GM19043 (cell line): ENCODE results near the gene ARL3.
"Not testable (repeated sequence)": the region's sequence is repeated elsewhere in the genome, so short reads cannot be mapped to it uniquely, and the experiment has no call there.

ENCODE experiments used
- ATAC-seq: cut with Tn5 transposase; IDR thresholded peaks from one replicate; pipeline ENCODE4 v1.9.1; 2021; ENCODE audit warnings: low read depth; ENCODE audit not compliant: unreplicated experiment

ARL3 gene

GRCh38 chr10:102713814-102714620 is at the start of gene ARL3:
ARL3 (minus strand) TSS chr10:102714397; CDS start chr10:102714275, 122 bp downstream.
- peak; percentile 81 for ATAC-seq

DNA sequence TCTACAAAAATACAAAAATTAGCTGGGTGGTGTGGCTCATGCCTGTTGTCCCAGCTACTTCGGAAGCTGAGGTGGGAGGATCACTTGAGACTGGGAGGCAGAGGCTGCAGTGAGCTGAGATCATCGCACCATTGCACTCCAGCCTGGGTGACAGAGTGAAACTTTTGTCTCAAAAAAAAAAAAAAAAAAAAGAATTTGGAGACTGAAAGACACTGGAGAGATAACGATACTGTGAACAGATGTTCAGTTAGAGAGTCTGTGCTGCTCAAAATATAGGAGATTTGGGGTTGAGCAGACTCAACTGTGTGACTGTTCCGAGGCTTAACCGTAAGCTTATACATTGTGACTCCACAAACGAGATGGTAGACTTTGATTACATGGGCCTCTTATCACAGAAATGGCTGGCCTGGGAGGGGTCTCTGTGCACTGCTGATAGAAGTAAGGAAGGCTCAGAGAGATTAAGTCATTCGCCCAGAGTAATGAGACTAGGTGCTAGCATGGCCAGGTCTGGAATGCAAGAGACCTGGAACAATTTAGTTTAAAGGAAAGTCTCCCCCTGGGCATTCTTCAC is 48.9 kb upstream of the ARL3 start:
- no peak for ATAC-seq

DNA sequence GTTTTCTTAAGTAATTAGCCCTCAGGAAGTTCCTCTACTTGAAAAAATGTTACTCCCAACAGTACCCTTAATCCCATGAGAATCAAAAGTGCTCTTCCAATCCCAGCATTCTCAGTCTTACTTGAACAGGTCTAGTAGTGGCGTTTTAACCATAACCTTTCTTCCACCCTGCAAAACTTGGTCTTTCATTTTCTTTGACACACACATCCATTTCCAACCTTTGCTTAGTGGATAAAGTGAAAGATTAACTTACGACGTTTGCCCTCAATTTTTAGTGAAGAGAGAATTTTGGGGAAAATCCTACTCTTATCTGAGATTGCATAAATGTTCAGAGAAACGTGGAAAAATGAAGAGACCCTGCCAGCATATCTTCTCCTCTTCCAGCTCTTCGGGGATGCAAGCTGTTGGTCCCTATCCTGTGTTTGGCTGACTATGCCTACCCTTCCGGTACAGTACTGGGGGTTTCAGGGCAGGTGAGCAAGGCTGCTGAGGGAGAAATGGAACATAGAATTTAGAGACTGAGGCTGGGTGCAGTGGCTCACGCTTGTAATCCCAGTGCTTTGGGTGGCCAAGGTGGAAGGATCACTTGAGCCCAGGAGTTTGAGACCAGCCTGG is 48.3 kb upstream of the ARL3 start:
- no peak for ATAC-seq

GRCh38 chr10:102761981-102762380 is 47.8 kb upstream of the ARL3 start:
- no peak for ATAC-seq

- no peak for ATAC-seq
Observed at GRCh38 chr10:102759497-102760210, 45.5 kb upstream of the ARL3 start.

- ATAC-seq, result not testable (repeated sequence)
Observed at GRCh38 chr10:102758933-102759262, 44.7 kb upstream of the ARL3 start.

DNA sequence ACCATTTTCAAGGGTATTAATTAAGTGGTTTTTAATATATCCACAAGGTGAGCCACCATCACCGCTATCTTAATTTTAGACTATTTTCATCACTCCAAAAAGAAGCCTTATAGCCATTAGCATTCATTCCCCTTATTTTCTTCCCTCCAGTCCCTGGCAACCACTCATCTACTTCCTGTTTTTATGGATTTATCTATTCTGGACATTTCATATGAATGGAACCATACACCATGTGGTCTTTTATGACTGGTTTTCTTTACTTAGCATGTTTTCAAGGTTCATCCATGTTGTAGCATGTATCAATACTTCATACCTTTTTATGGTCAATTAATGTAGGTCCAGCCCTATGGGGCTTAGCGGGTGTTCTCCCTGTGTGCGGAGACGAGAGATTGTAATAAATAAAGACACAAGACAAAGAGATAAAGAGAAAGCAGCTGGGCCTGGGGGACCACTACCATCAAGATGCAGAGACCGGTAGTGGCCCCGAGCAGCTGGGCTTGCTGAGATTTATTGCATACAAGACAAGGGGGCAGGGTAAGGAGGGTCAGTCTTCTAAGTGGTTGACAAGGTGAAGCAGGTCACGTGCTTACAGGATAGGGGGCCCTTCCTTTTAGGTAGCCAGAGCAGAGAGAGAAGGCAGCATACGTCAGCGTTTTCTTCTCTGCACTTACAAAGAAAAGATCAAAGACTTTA is 44.2 kb upstream of the ARL3 start:
- ATAC-seq, result no peak

DNA sequence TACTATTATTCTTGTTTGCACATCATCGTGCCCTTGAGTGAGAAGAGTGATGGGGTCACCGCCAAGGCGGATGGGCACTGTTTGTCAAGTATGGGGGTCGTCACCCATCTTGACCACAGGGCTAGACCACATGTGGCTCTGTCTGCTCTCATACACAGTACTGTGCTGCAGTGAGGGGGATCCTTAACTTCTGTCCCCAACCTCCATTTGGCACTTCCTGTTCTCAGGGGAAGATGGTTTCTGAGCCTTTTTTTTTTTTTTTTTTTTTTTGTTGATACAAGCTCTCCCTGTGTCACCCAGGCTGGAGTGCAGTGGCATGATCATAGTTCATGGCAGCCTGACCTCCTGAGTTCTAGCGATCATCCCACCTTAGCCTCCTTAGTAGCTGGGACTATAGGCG is 43.1 kb upstream of the ARL3 start:
- no peak for ATAC-seq

- ATAC-seq, result no peak
Observed at GRCh38 chr10:102753718-102754117, 39.5 kb upstream of the ARL3 start.

DNA sequence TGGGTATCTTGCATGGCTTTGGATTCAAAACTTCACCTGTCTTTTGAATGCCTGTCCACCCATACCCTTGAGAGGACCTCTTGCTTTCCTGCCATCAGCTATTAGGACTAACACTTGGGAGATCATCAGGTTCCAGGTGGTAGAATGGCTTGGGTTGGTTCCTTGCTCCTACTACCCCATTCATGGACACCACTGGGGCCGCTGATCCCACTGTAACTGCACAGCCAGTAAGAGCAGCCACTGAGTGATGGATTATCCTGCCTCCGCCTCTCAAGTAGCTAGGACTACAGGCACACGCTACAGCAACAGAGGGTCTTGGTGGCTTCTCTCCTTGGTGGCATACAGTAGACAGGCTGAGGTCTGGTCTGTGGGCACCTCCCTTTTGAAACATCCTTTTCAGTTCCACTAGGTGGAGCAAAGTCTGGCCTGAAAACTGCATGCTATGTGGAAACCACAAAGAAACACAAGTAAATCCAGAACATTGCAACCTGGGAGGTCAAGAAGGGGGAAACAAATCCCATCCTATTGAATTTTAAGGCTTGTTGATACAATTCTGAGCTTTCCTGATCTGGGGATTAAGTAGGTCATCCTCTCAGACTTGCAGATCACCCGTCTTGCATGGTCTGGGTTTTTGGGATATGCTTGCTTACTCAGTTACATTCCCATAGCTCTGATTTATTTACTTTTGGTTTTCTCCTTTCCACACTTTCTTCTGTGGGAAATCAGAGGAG is 38.9 kb upstream of the ARL3 start:
- ATAC-seq, result no peak

DNA sequence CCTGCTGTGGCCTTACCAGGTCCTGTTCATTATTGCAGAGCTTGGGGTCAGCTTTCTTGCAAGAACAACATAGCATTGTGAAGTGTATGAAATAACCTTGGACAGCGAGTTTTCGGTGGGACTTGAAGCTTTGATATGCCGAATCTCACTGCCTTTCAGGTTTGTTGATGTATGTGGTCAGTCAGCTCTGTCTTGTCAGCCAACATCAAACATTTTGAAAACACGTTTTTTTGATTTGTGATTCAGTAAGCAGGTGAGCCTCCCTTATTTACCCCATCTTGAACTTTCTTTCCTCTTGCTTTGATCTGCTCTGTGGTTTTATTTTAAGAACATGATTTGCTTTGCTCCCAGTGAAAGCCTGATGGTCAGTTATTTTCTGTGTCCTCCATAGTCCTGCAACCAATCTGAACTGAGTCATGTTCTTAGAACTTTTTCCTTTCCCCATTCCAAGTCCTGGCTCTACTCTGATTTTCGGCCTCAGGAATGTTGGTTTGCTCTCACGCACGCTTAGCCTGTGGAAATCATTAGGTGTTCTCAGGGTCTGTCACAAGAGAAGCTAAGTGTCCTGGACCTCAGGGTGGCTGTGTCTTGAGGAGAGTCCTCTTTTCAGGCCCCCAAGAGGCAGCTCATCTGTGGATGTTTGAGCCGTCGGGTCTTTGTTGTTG is 38.2 kb upstream of the ARL3 start:
- ATAC-seq, result no peak

GRCh38 chr10:102745157-102745556 is 31.0 kb upstream of the ARL3 start:
- ATAC-seq, result no peak

DNA sequence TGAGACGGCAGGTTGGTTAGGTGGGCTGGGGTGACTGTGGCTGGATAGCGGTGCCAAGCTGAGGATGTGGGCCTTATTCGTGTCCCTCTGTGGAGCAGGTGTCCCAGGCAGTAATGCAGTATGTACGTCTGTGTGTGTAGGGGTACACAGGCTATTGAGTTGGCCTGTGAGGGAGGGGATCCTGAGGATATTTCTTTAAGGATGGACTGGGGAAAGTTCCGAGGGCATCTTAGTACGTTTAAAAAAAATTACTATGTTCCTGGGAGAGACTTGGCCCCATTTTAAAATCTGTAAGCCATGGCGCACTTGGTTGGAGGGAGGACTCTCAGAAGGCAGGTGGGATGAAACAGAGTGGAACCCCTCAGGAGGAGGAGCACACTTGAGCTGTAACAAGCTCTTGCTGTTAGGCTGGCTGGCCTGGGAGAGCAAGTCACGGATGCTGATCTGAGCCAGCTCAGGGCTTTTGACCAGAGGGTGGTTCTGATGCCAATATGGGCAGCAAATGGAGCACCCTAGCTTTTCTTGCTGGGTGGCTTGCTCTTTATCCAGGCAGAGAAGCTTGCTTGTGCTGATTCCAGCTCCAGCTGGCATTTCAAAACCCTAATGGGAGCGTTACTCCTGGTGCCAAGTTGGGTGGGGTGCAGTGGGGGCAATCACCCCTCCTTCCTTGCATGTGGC is 30.3 kb upstream of the ARL3 start:
- no peak for ATAC-seq

DNA sequence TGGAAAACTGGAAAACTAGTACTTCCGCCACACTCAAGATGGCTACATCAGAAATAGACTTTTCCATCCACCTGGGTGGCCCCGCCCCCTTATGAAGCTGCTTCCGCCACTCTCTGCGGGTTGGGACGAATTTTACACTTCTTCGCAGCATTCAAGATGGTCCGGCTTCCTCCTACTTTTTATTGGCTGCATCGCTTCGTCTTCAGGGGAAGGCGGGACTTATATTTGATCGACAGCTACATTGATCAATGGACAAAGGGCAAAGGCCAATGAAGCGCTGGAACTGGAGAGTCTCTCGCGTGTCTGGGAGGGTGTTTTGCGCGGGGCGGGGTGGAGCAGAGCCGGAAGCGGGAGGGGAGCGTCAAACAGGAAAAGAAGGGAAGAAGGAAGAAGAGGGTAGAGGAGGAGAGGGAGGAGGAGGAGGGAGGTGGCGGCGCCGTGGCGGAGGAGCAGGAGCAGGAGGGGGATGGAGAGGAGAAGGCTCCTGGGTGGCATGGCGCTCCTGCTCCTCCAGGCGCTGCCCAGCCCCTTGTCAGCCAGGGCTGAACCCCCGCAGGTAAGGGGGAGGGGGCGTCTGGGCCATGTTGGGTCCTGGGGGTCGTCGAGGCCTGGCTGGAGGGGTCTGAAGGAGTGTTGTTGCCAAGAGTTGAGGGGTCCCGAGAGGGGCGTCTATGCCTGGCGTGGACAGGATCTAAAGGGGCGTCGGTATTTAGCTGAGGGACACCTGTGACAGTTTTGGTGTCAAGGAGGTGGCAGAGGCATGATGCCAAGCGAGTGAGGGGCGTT is 29.6 kb upstream of the ARL3 start, which contains the start of gene WBP1L:
WBP1L (plus strand) TSS at position 361 of the 786 bp plus-strand sequence; CDS start at position 467, 106 bp downstream.
- ATAC-seq, result peak; percentile 97

- ATAC-seq, result no peak
Observed at GRCh38 chr10:102743078-102743587, 28.9 kb upstream of the ARL3 start.

DNA sequence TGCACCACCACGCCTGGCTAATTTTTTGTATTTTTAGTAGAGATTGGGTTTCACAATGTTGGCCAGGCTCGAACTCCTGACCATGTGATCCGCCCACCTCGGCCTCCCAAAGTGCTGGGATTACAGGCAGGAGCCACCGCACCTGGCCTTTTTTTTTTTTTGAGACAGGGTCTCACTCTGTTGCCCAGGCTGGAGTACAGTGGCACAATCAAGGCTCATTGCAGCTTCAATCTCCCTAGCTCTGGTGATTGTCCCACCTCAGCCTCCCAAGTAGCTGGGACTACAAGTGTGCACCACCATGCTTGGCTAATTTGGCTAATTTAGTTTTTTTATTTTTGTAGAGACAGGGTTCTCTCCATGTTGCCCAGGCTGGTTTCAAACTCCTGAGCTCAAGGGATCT is 28.1 kb upstream of the ARL3 start:
- ATAC-seq, result not testable (repeated sequence)

- ATAC-seq, result no peak
Observed at GRCh38 chr10:102741726-102742237, 27.6 kb upstream of the ARL3 start.

GRCh38 chr10:102740229-102740628 is 26.0 kb upstream of the ARL3 start:
- ATAC-seq, result no peak
